Stimulated activated naive CD8-positive, alpha-beta T cell treated with anti-CD3 and anti-CD28 coated beads, Interleukin-15, Interleukin-2, amounts not matched to agents 100 ng/mL and 50 ng/mL, for 24 hours (primary cell): ENCODE measurements around the gene PRKCA.
A peak's percentile ranks its signal among the peaks of the same experiment; 100 is the strongest.

Experiments used
- H3K27ac Mint-ChIP-seq: one replicate; pipeline ENCODE4 v1.8.0; 2021; ENCODE audit warnings: mild to moderate bottlenecking, mixed read lengths
- H3K27me3 Mint-ChIP-seq: one replicate; pipeline ENCODE4 v1.8.0; 2021; ENCODE audit warnings: mixed read lengths
- H3K36me3 Mint-ChIP-seq: one replicate; pipeline ENCODE4 v1.8.0; 2021; ENCODE audit warnings: low read depth, mixed read lengths
- H3K4me1 Mint-ChIP-seq: one replicate; pipeline ENCODE4 v1.8.0; 2021; ENCODE audit warnings: low read depth, mixed read lengths
- H3K4me3 Mint-ChIP-seq: one replicate; pipeline ENCODE4 v1.8.0; 2021; ENCODE audit warnings: mild to moderate bottlenecking, mixed read lengths
- H3K9me3 Mint-ChIP-seq: one replicate; pipeline ENCODE4 v1.8.0; 2021; ENCODE audit warnings: mixed read lengths

The PRKCA gene

GRCh38 chr17:66750781-66751543 lies 448.5 kb downstream of the PRKCA start:
- Mint-ChIP-seq H3K4me3 (no peak overlapping the region), H3K4me1 (no peaks in the 10 kb centered on the region), H3K27me3 (no peaks in the 10 kb centered on the region), H3K27ac (no peak overlapping the region), H3K9me3 (no peaks in the 10 kb centered on the region), H3K36me3 (peaks cover 59% of the 10 kb centered on the region)

DNA sequence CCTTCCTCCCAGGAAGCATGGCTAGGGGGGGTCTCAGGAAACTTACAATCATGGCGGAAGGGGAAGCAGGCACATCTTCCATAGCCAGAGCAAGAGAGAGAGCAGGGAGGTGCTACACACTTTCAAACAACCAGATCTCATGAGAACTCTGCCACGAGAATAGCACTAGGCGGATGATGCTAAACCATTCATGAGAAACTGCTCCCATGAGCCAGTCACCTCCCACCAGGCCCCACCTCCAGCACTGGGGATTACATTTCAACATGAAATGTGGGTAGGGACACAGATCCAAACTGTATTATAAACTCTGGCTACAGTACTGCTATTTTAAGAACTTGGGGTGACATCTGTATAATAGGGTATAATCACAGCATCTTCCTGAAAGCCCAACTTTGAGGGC lies 449.4 kb downstream of the PRKCA start:
- no peaks in the 10 kb centered on the region for H3K27me3 Mint-ChIP-seq
- H3K27ac Mint-ChIP-seq: no peak overlapping the region
- H3K4me1 Mint-ChIP-seq: no peaks in the 10 kb centered on the region
- H3K36me3 Mint-ChIP-seq: peaks cover 66% of the 10 kb centered on the region
- no peak overlapping the region for H3K4me3 Mint-ChIP-seq
- H3K9me3 Mint-ChIP-seq: no peaks in the 10 kb centered on the region

DNA sequence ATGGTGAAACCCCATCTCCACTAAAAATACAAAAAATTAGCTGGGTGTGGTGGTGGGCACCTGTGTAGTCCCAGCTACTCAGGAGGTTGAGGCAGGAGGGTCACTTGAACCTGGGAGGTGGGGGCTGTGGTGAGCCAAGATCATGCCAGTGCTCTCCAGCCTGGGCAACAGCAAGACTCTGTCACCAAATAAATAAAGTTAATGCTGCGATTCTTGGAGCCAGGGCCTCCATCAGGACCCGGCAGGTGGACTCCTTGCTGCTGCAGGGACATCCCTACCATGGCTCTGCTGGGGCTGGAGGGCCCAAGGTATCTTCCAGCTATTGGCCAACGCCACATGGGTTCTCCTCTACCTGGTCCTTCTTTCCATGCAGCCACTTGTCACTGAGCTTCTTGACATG lies 450.0 kb downstream of the PRKCA start:
- Mint-ChIP-seq H3K9me3 (no peaks in the 10 kb centered on the region), H3K4me1 (no peaks in the 10 kb centered on the region), H3K27me3 (no peaks in the 10 kb centered on the region), H3K27ac (no peak overlapping the region), H3K36me3 (peaks cover 72% of the 10 kb centered on the region), H3K4me3 (no peak overlapping the region)

DNA sequence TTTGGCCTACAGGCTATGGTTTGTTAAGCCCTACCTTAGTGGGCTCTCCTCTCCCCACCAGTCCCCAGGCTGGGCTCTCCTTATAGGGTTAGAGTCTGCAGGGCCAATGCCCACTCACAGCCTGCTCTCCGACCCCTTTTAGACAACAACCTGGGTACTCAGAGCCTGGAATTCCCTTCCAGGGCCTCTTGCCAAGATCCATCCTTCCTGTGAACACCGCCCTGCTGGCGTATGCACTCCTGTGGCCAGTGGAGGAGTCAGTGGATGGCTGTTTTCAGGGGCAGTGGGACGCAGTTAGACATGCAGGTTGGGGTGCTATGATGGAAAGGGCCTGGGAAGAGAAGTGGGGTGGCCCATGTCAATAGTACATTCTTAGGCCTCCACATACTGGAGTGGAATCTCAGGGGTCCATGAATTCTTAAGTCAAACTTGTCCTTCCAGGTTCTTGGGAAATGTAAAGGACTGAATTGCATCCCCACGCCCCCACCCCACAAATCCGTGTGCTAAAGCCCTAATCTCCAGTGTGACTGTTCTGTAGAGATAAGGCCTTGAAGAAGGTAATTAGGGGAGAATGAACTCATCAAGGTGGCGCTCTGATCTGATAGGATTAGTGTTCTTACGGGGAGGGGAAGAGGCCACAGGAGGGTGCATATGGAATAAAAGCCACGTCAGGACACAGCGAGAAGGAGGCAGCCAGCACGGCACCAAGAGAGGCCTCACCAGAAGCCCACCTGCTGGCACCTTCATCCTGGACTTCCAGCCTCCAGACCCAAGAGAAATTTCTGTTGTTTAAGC lies 450.9 kb downstream of the PRKCA start:
- H3K27me3 Mint-ChIP-seq: no peaks in the 10 kb centered on the region
- no peak overlapping the region for H3K4me3 Mint-ChIP-seq
- H3K9me3 Mint-ChIP-seq: no peaks in the 10 kb centered on the region
- H3K4me1 Mint-ChIP-seq: no peaks in the 10 kb centered on the region
- peaks cover 70% of the 10 kb centered on the region for H3K36me3 Mint-ChIP-seq
- H3K27ac Mint-ChIP-seq: no peak overlapping the region

GRCh38 chr17:66755101-66755943 lies 452.9 kb downstream of the PRKCA start:
- Mint-ChIP-seq H3K36me3 (peaks cover 71% of the 10 kb centered on the region), H3K4me1 (no peaks in the 10 kb centered on the region), H3K4me3 (no peak overlapping the region)

DNA sequence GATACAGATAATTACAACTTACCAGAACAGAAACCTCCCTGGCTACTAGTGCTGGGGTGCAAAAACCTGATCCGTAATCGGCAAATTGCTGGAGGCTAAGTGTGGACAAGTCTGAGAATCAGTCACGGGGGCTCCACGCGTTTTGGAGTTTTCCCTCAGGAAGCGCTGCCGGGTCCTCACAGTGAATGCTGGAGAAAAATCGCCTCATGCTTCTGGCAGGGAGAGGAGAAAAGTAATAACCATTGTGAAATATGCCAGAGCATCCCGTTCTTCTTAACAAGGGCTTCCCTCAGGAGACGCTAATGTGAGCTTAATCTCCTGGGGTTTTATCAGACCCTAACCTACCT lies 453.5 kb downstream of the PRKCA start:
- H3K4me1 Mint-ChIP-seq: no peaks in the 10 kb centered on the region
- no peaks in the 10 kb centered on the region for H3K9me3 Mint-ChIP-seq
- no peak overlapping the region for H3K4me3 Mint-ChIP-seq
- no peaks in the 10 kb centered on the region for H3K27me3 Mint-ChIP-seq
- H3K36me3 Mint-ChIP-seq: peaks cover 71% of the 10 kb centered on the region
- no peak overlapping the region for H3K27ac Mint-ChIP-seq

More at GRCh38 chr17:66755101-66755943, 452.9 kb downstream of the PRKCA start:
- H3K9me3 Mint-ChIP-seq: no peaks in the 10 kb centered on the region
- no peak overlapping the region for H3K27ac Mint-ChIP-seq
- no peaks in the 10 kb centered on the region for H3K27me3 Mint-ChIP-seq

- no peaks in the 10 kb centered on the region for H3K4me1 Mint-ChIP-seq
- no peaks in the 10 kb centered on the region for H3K9me3 Mint-ChIP-seq
- H3K27me3 Mint-ChIP-seq: no peaks in the 10 kb centered on the region
- H3K36me3 Mint-ChIP-seq: peaks cover 51% of the 10 kb centered on the region
- H3K4me3 Mint-ChIP-seq: no peak overlapping the region
- H3K27ac Mint-ChIP-seq: no peak overlapping the region
These were observed 457.9 kb downstream of the PRKCA start for GRCh38 chr17:66760324-66760723.

DNA sequence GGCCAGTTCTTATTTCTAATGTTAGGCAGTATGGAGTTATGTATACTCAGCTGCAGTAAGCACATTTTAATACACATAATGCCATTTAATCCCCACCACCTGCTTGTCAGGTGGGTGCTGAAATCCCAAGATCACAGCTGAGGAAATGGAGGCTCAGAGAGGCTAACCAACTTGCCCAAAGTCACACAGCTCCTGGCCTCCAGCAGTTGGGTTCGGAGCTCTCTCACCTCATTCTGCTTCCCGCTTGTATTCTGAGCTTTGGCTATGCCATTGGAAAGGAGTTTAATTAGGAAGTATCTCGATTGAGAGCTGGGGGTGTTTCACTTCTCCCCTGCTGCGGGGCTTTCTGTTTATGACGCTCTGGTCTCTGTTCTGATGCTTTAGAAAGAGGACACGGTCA lies 459.9 kb downstream of the PRKCA start:
- Mint-ChIP-seq H3K4me1 (no peaks in the 10 kb centered on the region), H3K27ac (no peak overlapping the region), H3K27me3 (no peaks in the 10 kb centered on the region), H3K4me3 (no peak overlapping the region), H3K9me3 (no peaks in the 10 kb centered on the region), H3K36me3 (peaks cover 45% of the 10 kb centered on the region)

DNA sequence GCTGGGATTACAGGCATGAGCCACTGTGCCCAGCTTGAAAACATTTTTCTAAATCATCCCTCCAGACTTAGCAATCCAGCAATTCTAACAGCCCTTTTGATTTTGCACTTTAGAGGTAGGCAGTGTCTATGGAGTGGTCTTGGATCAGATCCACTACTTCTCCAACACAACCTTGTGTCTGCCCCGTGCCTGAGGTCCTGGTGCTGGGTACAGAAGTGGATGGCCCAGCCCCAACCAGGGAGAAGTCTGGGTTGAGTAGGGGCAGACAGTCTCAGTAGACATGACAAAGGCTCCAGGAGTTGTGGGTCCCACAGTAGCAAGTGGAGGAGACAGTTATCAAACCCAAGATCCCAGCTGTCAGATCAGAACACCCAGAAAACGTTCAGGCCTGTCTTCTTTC lies 460.6 kb downstream of the PRKCA start:
- peaks cover 49% of the 10 kb centered on the region for H3K36me3 Mint-ChIP-seq
- no peak overlapping the region for H3K27ac Mint-ChIP-seq
- no peaks in the 10 kb centered on the region for H3K4me1 Mint-ChIP-seq
- no peak overlapping the region for H3K4me3 Mint-ChIP-seq
- no peaks in the 10 kb centered on the region for H3K27me3 Mint-ChIP-seq
- no peaks in the 10 kb centered on the region for H3K9me3 Mint-ChIP-seq

- H3K36me3 Mint-ChIP-seq: peaks cover 38% of the 10 kb centered on the region
- no peaks in the 10 kb centered on the region for H3K4me1 Mint-ChIP-seq
- H3K4me3 Mint-ChIP-seq: no peak overlapping the region
- H3K27me3 Mint-ChIP-seq: no peaks in the 10 kb centered on the region
- no peak overlapping the region for H3K27ac Mint-ChIP-seq
- H3K9me3 Mint-ChIP-seq: no peaks in the 10 kb centered on the region
These were observed 462.1 kb downstream of the PRKCA start for GRCh38 chr17:66764506-66764905.

- Mint-ChIP-seq H3K9me3 (no peaks in the 10 kb centered on the region), H3K27ac (peak overlapping the region; percentile 71), H3K27me3 (no peaks in the 10 kb centered on the region), H3K4me3 (no peak overlapping the region), H3K4me1 (no peaks in the 10 kb centered on the region), H3K36me3 (peaks cover 28% of the 10 kb centered on the region)
These were observed 464.9 kb downstream of the PRKCA start for GRCh38 chr17:66767154-66767933.

- Mint-ChIP-seq H3K4me3 (no peak overlapping the region), H3K9me3 (no peaks in the 10 kb centered on the region), H3K4me1 (no peaks in the 10 kb centered on the region), H3K27ac (no peak overlapping the region), H3K36me3 (peaks cover 36% of the 10 kb centered on the region), H3K27me3 (no peaks in the 10 kb centered on the region)
These were observed 467.5 kb downstream of the PRKCA start for GRCh38 chr17:66769911-66770310.

DNA sequence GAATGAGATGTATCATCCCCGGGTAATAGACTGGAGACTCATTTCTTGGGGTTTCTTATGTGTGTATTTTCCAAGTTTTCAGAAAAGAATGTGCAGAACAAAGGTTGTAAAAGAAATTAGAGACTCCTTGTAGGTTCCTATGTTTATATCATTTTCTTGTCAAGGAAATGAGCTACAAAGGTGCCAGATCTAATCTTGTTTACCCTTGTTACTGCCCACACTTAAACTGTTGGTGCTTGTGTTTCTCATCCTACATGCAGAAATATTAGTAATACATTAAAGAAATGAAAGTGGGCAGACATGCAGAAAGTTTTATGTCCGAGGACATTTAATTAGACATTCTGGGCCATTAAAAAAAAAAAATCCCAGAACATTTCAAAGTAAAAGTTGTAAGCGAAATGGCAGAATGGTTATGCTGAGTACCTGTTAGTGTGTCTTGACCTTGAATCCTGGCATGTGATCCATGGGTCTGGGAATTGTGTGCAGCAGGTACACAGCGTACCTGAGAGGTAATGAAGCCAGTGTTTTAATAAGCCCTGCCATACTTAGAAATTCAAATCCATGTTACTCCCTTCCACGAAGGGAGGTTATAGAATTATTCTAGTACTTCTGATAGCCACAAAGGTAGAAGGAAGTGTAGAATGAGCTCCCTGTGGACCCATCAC lies 469.9 kb downstream of the PRKCA start:
- Mint-ChIP-seq H3K4me3 (no peak overlapping the region), H3K27me3 (no peaks in the 10 kb centered on the region), H3K4me1 (no peaks in the 10 kb centered on the region), H3K9me3 (no peaks in the 10 kb centered on the region), H3K27ac (no peak overlapping the region), H3K36me3 (peaks cover 39% of the 10 kb centered on the region)

DNA sequence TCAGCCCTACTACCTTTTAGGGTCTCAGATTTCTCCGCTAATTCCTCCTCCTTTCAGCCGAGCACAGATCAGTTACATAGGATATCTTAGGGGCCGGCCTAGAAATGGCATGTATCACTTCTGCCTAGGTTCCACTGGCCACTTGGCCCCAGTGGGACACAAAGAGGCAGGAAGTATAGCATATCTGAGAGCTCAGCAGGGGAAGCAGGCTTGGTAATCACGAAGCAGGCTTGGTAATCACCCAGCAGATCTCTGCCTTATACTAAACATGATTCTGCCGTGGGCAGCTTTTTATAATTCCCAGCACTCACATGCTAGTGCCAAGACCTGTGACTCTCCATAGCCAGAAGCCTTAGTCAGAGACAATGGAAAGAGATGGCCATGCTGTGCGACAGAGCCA lies 472.9 kb downstream of the PRKCA start:
- H3K27me3 Mint-ChIP-seq: no peaks in the 10 kb centered on the region
- H3K27ac Mint-ChIP-seq: no peak overlapping the region
- H3K36me3 Mint-ChIP-seq: peaks cover 32% of the 10 kb centered on the region
- no peaks in the 10 kb centered on the region for H3K4me1 Mint-ChIP-seq
- H3K9me3 Mint-ChIP-seq: no peaks in the 10 kb centered on the region
- H3K4me3 Mint-ChIP-seq: no peak overlapping the region
